ENCODE results near the gene CXCL17.
A peak's percentile ranks its signal among the peaks of the same experiment; 100 is the strongest.

The CXCL17 gene

DNA sequence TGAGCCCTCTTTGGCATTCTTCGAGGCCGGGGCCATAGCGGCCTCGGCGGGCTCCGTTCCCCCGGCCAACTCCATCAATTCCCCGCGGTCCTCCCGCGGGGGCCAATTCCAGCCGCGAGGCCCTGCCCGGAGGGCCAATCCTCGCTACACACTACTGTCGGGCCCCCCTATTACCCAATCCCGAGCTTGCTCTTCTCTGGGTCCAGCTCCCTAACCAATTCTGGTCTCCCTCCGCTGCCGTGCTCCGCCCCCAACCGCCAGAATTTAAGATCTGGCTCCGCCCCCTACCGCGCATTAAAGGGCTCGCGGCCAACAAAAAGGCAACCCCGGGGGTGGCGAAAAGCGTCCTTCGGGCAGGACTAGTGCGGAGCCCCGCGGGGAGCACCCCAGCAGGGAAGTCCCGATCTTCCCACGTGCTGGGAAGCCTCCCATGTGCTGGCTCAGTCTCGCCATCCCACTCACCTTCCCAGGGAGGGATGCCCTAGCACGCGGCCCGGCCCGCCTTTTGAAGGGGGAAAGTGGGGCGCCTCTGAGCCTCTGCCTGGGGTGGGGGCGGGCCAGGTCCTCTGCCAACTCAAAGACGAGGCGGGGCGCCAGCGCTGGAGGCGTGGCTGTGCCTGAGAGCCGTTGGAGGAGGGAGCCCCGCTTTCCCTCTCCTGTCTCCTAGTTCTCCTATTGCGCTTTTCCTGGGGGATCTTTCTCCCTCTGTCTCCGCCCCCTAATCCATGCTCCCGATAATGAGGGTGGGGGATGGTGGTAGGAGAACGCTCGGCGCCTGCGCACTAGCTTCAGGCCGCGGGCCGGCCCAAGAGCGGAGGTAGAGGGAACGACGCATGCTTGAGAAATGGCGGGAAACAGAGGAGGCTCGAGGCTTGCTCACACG lies 19.0 kb downstream of the CXCL17 start:
- DNase-seq = peak; percentile 88

DNA sequence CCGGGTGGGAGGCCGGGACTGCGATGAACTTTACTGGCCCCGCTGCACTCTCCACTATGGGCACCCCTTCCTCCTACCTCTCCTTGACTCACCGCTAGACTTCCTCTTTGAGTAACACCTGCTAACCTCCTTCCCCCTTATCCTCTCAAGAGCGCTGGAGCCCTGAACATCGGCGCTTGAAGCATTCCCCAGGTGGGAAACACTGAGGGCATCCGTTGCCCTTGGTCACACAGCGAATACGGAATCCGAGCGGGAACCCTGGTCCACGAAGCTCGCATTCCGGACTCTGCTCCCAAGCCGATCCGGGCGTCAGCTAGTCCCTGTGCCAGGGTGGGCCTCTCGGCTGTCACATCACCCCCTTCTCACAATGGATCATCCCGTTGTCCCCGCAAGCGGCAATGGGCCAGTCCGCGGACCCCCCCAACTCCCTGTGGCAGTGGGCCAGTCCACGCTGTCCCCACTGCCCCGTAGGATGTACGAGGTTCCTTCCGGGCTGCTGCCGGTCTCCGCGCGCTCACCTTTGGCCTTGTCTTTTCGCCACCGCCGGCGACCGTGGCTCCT lies 19.8 kb downstream of the CXCL17 start:
- DNase-seq = peak; percentile 33

- DNase-seq = no peak
Observed at GRCh38 chr19:42422092-42422900, 20.4 kb downstream of the CXCL17 start.

GRCh38 chr19:42421591-42422031 lies 21.1 kb downstream of the CXCL17 start:
- no peak for DNase-seq

DNA sequence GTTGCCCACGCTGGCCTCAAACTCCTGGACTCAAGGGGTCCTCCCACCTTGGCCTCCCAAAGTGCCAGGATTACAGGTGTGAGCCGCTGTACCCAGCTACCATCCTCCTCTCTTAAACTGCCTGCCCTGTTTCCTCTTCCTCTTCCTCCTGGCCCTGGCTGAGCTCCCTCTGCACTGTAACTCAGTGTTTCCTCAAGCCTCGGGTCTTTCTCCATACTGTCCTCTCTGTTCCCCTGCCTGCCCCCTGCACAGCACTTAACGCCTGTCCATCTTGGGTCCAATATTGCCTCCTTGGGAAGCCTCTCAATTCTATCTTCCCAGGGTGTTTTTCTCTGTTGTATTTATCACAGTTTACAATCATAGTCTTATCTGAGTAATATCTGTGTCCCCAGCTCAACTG lies 21.6 kb downstream of the CXCL17 start:
- no peak for DNase-seq

- DNase-seq = peak; percentile 63
Observed at GRCh38 chr19:42420055-42420544, 22.6 kb downstream of the CXCL17 start.

DNA sequence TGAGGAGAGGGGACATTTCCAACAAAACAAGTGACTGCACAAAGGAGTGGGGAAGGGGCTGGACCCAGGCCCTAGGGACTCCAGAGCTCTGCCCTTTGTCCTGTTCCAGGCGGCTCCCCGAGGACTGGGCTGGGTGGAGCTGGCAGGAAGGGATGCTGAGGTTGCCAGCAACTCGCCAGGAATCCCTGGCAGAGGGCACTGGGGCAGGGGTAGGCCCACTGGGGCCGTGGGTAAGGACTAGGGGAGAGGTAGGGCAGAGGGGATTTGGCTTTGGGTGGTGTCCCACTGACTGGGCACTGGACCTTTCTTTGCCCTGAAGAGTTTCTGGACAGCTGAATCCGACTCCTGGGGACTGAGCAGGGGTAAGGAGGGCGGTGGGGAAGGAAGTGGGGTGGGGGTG lies 23.4 kb downstream of the CXCL17 start:
- DNase-seq = no peak

- DNase-seq = no peak
Observed at GRCh38 chr19:42412661-42413076, 30.1 kb downstream of the CXCL17 start.

DNA sequence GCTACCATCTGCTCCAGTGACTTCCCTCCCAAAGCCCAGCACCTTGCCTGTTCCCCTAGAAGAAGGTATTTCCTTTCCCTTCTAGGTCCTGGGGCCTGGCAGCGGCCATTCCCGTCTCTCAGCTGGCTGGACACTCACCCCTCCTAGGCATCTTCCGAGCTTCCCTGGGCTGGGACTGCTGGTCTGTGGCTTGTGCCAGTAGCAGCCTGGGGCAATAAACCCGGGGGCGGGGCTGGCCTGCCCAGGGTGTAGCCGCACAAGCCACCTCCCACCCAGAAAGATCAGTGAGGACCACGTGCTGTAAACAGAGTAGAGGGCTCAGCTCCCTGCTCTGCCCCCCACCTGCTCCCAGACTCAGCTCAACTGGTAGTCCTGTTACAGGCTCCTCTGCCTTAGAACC lies 30.5 kb downstream of the CXCL17 start:
- no peak for DNase-seq

DNA sequence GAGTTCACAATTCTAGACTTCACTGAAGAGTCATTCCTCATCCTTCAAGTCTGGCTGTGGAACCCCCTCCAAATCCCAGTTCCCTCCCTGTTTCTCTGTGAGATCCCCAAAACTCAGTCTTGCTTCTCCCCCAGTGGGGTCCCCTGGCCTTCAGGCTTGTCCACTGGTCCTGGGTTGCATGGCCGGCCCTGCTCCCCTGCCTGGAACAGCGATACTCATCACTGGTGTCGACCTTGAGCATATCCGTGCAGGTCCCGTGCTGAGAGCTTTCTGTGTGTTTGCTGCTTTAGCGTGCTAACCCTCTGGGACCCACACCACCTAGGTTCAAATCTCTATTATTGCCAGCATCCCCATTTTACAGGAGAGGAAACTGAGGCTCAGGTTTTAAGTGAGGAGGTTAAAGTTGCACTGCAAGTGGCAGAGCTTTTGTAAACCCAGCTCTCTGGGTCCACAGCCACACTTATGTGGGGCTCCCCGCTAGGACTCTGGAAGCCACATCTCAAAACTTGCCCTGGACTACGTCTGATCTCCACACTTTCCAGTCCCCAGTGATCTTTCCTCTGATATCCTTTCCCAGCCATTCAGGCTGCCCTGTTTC lies 31.1 kb downstream of the CXCL17 start:
- DNase-seq = no peak

DNA sequence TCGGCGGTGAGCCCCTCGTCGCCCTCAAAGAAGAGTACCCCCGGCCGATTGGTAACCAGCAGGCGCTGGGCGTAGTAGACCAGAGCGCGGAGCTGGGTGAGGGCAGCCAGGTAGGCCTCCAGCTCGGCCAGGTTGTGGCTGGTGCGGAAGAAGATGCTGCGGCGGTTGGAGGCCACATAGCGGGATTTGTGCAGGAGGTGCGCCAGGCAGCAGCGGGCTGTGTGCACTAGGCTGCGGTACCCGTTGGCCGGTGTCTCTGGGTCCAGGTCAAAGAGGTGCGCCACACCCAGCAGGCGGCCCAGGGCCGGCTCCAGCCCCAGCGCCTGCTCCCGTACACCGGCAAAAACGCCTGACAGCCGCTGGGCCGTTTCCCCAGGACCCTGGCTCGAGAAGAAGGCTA lies 32.4 kb downstream of the CXCL17 start:
- no peak for DNase-seq

DNA sequence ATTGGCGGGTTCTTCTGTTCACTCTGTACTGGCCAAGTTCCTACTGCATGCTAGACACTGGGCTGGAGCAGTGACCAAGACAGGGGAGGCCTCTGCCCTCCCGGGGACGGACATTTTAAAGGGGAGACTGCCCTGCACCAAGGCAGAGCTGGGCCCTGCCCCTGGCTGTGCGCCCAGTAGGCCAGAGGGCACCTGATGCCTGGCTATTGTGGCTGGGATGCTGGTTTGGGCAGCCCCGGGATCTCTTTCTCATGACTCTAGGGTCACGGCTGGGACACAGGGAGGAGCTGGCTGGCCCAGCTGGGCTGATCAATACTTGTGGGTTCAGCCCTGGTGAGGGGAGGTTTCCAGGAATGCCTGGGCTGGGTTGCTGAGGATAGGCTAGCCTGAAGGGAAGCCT lies 33.3 kb downstream of the CXCL17 start:
- DNase-seq = no peak

GRCh38 chr19:42407816-42408175 lies 35.0 kb downstream of the CXCL17 start:
- DNase-seq = no peak

- DNase-seq = no peak
Observed at GRCh38 chr19:42407085-42407815, 35.5 kb downstream of the CXCL17 start.

- DNase-seq = no peak
Observed at GRCh38 chr19:42406111-42406510, 36.6 kb downstream of the CXCL17 start.

GRCh38 chr19:42403586-42403985 lies 39.2 kb downstream of the CXCL17 start:
- DNase-seq = no peak

GRCh38 chr19:42402376-42403116 lies 40.2 kb downstream of the CXCL17 start:
- no peak for DNase-seq

- peak; percentile 58 for DNase-seq
Observed at GRCh38 chr19:42401365-42402303, 41.1 kb downstream of the CXCL17 start.

DNA sequence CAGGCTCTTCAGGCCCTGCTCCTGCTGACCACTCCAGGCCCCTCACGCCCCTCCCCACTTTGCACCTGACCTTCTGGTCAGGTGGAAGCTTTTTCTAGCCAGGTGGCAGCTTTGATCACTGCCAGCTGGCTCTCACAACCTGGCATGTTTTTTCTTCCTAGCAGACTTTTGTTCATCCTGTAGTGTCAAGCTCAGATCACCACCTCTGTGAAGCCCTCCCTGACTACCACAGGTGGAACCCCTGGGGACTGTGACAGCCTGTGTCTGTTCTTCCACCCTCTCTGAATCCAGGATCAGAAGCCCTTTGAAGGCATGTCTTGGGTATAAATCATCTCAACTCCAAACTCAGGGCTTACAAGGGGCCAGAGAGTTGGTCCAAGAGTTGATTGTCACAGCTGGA lies 42.3 kb downstream of the CXCL17 start:
- DNase-seq = no peak

All from activated CD4-positive, alpha-beta T cell treated with anti-CD3 and anti-CD28 coated beads for 1 hour (primary cell).